RKO (cell line): ENCODE results near the gene POLR1E.

Experiments used
- DNase-seq: peaks from one replicate; pipeline ENCODE4 v3.0.0-alpha.2; 2016; ENCODE audit warnings: low spot score

POLR1E gene

GRCh38 chr9:37534901-37535300 is 49.2 kb downstream of the POLR1E start:
- DNase-seq = no peak

- no peak for DNase-seq
These were observed 52.4 kb downstream of the POLR1E start for GRCh38 chr9:37538099-37538498.

GRCh38 chr9:37539634-37540033 is 53.9 kb downstream of the POLR1E start:
- no peak for DNase-seq

GRCh38 chr9:37540634-37541033 is 54.9 kb downstream of the POLR1E start:
- DNase-seq = no peak

GRCh38 chr9:37541465-37541864 is 55.7 kb downstream of the POLR1E start:
- no peak for DNase-seq

GRCh38 chr9:37542488-37542887 is 56.7 kb downstream of the POLR1E start:
- DNase-seq = no peak

- DNase-seq = no peak
These were observed 57.1 kb downstream of the POLR1E start for GRCh38 chr9:37542895-37543294.

- DNase-seq = no peak
These were observed 57.7 kb downstream of the POLR1E start for GRCh38 chr9:37543468-37543867.

- DNase-seq = no peak
These were observed 61.7 kb downstream of the POLR1E start for GRCh38 chr9:37547328-37547878.

GRCh38 chr9:37549527-37549926 is 63.8 kb downstream of the POLR1E start:
- no peak for DNase-seq

GRCh38 chr9:37550781-37551180 is 65.0 kb downstream of the POLR1E start:
- DNase-seq = no peak

- DNase-seq = no peak
These were observed 65.7 kb downstream of the POLR1E start for GRCh38 chr9:37551468-37551867.

- DNase-seq = no peak
These were observed 66.1 kb downstream of the POLR1E start for GRCh38 chr9:37551888-37552287.
